NCI-H2107 treated with DMSO at 0.1 percent for 48 hours (cell line): ENCODE results near the gene MEGF10.
A peak's percentile ranks its signal among the peaks of the same experiment; 100 is the strongest.

Experiments
- DNase-seq: peaks from one replicate; lab custom pipeline; 2025; ENCODE audit not compliant: unreplicated experiment; lab: John Stamatoyannopoulos, UW

The MEGF10 gene

GRCh38 chr5:127367029-127367428 lies 76.4 kb downstream of the MEGF10 start:
- DNase-seq, result no peak

DNA sequence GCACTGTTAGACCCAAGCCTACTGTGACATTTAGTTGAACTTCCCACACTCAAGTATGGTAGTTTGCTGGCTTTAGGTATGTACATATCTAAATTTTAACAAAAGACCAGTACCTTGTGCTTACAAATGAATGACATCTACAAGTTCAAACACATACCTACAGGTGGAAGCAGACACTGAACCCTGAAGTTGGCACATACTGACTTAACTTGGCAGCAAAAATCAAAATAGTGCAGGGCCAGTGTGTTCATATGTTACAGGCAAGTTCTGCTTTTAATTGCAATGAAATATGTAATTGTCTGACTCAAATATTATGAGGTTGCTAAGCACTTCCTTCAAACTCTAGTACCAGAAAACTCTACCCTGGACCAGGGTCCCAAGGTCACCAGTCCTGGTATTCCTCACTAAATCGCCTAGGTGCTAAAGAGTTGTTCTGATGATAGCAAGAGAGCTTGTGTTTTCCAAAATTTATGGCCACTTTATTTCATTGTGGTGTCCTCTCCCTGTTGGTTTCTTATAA lies 77.4 kb downstream of the MEGF10 start:
- DNase-seq, result no peak

GRCh38 chr5:127369796-127370195 lies 79.2 kb downstream of the MEGF10 start:
- DNase-seq, result peak; percentile 13

GRCh38 chr5:127370631-127371030 lies 80.0 kb downstream of the MEGF10 start:
- DNase-seq, result no peak

DNA sequence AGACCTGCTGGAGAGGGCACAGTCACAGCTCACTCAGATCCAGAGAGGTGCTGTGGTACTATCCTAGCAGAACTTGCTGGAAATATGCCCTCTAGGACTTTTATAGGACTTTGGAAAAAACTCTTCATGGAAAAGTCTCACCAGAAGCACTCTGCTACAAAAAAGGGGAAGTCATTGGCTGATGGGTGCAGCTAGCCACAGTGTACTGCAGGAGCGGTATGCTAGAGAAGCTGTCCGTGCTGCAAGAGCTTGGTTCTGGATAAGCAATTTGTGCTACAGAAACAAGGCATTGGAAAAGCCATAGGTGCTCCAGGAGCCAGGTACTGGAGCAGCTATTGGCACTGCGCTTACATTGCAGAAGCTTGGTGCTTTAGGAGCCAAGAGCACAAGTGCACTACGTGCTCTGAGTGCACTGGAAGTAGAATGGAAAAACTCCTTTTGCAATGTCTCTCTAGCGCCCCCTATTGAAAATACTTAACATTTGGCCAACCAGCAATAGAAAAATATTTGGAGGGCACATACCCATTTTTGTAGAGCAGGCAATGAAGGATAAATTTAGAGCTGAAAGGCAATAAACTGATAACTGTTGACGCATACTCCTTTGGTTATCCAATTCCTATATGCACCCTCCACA lies 83.4 kb downstream of the MEGF10 start:
- no peak for DNase-seq

GRCh38 chr5:127375124-127375523 lies 84.5 kb downstream of the MEGF10 start:
- DNase-seq, result no peak

DNA sequence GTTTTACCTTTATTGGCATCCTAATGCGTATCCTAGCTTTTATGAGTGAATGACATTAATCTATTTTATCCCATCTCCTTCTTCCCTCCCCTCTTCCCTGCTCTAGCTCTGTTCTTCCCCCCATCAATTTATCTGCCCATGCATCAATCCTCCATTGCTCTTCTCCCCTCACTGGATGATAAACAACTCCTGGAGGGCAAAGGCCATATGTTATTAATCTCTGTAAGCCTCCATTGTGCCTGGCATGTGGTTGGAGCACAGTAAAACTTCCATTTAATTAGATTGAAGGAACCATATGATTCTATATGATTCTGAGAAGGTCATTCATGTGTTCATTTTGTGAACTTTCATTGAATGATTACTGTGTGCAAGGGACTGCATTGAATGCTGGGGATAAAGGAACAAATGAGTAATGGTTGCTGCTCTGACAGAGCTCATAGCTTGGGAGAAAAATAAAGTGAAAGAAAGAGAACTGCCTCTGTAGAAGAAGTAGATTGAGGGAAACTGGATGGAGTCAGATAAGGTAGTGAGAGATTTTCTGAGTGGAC lies 85.0 kb downstream of the MEGF10 start:
- DNase-seq, result no peak

DNA sequence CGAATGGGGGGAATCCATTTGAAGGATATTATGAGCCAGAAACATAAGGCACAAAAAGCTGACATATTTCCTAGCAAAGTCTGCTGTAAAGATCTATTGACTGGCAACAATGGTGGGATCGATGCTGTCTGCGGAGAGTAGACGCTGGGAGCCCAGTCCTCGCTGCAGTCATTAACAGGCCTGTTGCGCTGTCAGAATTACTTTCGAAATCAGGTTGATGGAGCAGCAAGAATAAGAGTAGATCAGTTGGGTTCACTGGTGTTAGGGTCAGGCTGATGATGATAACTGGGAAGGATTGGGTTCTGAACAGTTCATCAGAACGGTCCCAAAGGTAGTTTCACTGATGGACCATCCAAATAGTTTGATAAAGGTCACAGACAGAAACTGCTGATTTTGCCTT lies 87.1 kb downstream of the MEGF10 start:
- DNase-seq, result no peak

DNA sequence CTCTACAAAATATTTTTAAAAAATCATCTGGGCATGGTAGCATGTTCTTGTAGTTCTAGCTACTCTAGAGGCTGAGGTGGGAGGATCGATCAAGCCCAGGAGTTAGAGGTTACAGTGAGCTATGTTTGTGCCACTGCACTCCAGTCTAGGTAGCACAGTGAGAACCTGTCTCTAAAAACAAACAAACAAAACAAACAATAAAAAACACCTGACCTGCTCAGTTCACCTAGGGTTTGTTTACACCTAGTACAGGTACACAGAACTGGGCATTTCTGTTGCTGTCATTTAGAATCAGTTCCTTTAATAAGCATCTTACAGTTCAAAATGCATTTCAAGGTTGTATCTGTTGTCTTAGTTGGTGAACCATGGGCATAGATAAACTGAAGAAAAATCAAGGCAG lies 95.3 kb downstream of the MEGF10 start:
- DNase-seq, result no peak

DNA sequence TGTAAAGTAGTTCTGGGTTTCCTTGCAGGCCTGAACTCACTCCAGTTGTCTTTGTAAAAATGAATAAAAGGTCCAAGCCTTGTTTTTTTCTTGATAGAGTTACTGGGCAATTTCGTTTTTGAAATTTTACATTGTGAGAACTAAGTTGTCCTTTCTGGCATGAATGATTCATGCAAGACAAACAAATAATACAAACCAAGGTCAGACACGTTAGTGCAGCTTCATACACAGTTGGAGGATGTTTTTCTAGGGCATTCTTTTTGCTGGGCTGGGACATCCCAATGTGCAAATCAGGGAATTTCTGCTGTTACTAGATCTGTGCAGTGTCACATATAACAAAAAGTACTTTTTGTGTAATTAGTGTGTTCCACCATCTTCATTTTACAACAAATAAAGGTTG lies 96.0 kb downstream of the MEGF10 start:
- DNase-seq, result no peak

DNA sequence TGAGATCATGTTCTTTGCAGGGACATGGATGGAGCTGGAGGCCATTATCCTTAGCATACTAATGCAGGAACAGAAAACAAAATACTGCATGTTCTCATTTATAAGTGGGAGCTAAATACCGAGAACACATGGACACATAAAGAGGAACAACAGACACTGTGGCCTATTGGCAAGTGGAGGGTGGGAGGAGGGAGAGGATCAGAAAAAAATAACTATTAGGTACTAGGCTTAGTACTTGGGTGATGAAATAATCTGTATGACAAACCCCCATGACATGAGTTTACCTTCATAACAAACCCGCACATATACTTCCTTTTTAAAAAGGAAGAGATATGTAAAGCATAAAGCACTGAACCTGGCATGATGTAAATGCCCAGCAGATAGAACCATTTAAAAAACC lies 99.0 kb downstream of the MEGF10 start:
- no peak for DNase-seq

DNA sequence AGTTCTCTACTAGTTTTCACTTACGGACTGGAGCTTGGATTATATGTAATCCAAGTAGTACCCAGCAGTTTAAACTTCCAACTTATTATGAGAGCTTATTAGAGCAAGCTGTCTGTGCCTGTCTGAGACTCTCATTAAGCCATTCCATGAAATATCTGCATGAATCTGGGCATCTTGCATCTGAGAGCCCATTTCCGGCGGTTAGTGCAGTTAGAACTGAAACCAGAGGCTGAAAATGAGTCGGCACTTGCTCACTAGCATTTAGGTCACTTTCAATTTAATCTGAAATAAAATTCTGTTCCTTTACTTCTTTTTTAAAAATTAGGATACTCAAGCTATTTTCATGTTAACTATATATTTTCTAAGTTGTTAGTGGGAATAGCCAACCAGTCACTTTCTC lies 102.2 kb downstream of the MEGF10 start:
- no peak for DNase-seq

GRCh38 chr5:127396490-127397155 lies 106.0 kb downstream of the MEGF10 start:
- no peak for DNase-seq

DNA sequence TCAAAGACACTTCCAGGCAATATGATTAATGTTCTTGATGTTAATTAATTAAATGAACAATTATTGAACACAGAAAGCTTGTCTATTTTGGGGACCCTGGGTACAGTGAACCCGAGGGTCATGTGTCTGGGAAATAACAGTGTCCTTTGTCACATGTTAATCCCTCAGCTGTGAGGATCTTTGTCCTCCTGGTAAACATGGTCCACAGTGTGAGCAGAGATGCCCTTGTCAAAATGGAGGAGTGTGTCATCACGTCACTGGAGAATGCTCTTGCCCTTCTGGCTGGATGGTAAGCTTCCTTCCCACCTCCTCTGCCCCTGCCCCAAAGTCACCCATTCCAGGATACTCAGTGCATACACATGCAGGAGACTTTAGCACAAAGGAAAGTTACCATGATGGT lies 107.9 kb downstream of the MEGF10 start:
- DNase-seq, result no peak

- no peak for DNase-seq
These were observed 108.5 kb downstream of the MEGF10 start for GRCh38 chr5:127399068-127399467.

- DNase-seq, result no peak
These were observed 109.9 kb downstream of the MEGF10 start for GRCh38 chr5:127400539-127400938.

DNA sequence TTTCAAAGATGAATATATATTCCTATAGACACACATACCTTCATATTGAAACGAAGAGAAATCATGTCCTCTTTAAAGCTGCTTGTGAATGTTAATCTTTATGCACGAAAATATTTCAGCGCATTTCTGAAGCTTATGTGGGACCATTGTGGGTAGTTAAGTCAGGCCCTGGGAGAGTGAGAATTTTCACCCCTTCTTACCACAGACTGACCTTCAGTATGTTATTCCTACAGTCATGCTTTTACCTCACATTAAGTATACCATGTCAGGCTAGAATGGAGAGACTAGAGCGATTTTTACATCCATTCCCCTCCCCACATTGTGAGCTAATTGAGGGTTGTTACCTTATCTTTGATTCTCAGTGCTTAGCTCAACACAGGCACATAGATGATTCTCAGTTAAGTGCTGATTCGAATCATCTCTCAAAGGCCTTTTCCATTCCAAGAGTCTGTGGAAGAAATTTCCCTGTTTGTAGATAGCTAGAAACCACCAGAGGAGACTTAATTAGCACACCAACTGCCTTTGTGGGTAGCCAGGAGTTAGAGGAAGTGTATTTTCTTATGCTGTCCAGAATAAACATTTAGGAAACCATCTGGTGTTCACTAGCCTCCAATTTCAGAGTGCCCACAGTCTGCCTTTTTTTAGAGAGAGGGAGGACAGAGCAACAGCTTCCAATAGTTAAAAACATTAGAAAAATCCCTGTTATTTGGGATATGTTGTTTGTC lies 110.5 kb downstream of the MEGF10 start:
- DNase-seq, result no peak

DNA sequence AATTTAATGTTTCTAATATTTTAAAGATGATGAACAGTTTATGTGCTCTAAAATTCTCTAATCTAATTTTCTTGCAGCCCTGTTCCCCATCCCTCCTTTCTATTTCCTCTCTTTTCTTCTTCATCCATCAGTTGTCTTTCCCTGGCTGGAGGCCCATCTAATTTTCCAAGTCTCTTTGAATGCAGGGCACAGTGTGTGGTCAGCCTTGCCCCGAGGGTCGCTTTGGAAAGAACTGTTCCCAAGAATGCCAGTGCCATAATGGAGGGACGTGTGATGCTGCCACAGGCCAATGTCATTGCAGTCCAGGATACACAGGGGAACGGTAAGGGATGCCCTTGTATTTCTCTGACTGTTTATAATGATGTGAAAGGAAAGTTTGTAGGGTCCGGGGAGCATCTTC lies 111.8 kb downstream of the MEGF10 start:
- no peak for DNase-seq

DNA sequence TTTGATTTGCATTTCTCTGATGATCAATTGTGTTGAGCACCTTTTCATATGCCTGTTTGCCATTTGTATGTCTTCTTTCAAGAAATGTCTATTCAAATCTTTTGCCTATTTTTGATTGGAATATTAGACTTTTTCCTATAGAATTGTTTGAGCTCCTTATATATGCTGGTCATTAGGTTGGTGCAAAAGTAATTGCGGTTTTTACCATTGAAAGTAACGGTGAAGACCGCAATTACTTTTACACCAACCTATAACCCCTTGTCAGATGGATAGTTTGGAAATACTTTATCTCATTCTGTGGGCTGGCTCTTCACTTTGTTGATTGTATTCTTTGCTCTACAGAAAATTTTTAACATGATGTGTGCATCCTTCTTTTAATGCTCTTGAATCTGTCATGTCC lies 113.6 kb downstream of the MEGF10 start:
- DNase-seq, result no peak

- DNase-seq, result peak; percentile 25
These were observed 115.9 kb downstream of the MEGF10 start for GRCh38 chr5:127406326-127407121.
